HCT116 (cell line): ENCODE results near the gene KRTAP20-2. TPM values are rescaled to one million over a fixed set of nuclear protein-coding genes. Genes with fewer than 3 reads are reported as not detected.

Experiments
- ATAC-seq: fragments of 200-7000 bp; cut with Tn5 transposase; 2 replicates; pipeline ENCODE4 v1.9.1; 2020; ENCODE audit warnings: mild to moderate bottlenecking, moderate library complexity
- BruUV-seq: library from RNA; stranded (reverse); fragments of 400-500 nt; replicated peaks from 2 replicates; lab custom pipeline; 2021; lab: Mats Ljungman, UMichigan
- CTCF ChIA-PET: fragments of 300-600 bp; sonication (Branson Sonifier 250); formaldehyde crosslinking; loops from one replicate; lab custom pipeline; 2021; ENCODE audit warnings: antibody characterized with exemption; lab: Charles Lee
- POLR2A ChIA-PET: fragments of 300-600, 350-600 bp; sonication (Branson Sonifier 250); formaldehyde crosslinking; loops from one replicate; lab custom pipeline; 2021; ENCODE audit warnings: antibody characterized with exemption; lab: Charles Lee
- RAD21 ChIA-PET, 2 experiments: fragments of 300-600 bp; sonication (Branson Sonifier 250); formaldehyde crosslinking; loops; one replicate each; lab custom pipeline; 2023; ENCODE audit warnings: low total read pairs in 2 of 2; ENCODE audit not compliant: uncharacterized antibody in 2 of 2, unreplicated experiment in 2 of 2, low non-redundant PET in 1 of 2; lab: Charles Lee
- DNase-seq: peaks from one replicate; pipeline ENCODE4 v3.0.0-alpha.2; 2010; ENCODE audit warnings: low read depth, low spot score
- H2AFZ ChIP-seq: fragments of 200-600 bp; shearing (Covaris generic), sonication (generic); 2 replicates; pipeline ENCODE4 v1.6.1; 2017; ENCODE audit warnings: low read depth, mixed run types, mixed read lengths, antibody characterized with exemption, low read length; ENCODE audit not compliant: poor library complexity, severe bottlenecking
- H3K27ac ChIP-seq: 2 replicates; pipeline ENCODE4 v1.5.1; 2012; ENCODE audit warnings: low read depth, low read length
- H3K27me3 ChIP-seq: fragments of 200-600 bp; sonication (generic); 2 replicates; pipeline ENCODE4 v1.6.1; 2016; ENCODE audit warnings: mixed run types, low read length, mixed read lengths; ENCODE audit not compliant: insufficient read depth
- H3K36me3 ChIP-seq, 2 experiments: fragments of 200-500 bp in 1 of 2; fragments of 200-600 bp in 1 of 2; sonication (Bioruptor generic) in 1 of 2; sonication (generic) in 1 of 2; 2 replicates each; pipeline versions ENCODE4 v1.5.1 to v1.6.1; 2014 to 2016; ENCODE audit warnings: low read length in 2 of 2, inconsistent platforms in 1 of 2, mixed read lengths in 1 of 2, mixed run types in 1 of 2; ENCODE audit not compliant: insufficient read depth in 2 of 2, control insufficient read depth in 1 of 2
- H3K4me1 ChIP-seq, 2 experiments: fragments of 200-600 bp in 1 of 2; sonication (generic) in 1 of 2; 2 replicates each; pipeline versions ENCODE4 v1.5.1 to v1.6.1; 2012 to 2017; ENCODE audit warnings: low read length in 2 of 2, inconsistent platforms in 1 of 2, mild to moderate bottlenecking in 1 of 2, mixed read lengths in 1 of 2, mixed run types in 1 of 2, moderate library complexity in 1 of 2; ENCODE audit not compliant: insufficient read depth in 2 of 2, control insufficient read depth in 1 of 2
- H3K4me2 ChIP-seq: fragments of 200-600 bp; sonication (generic); 2 replicates; pipeline ENCODE4 v1.6.1; 2017; ENCODE audit warnings: mixed run types, low read length, mixed read lengths
- H3K4me3 ChIP-seq, 2 experiments: fragments of 200-600 bp in 1 of 2; sonication (generic) in 1 of 2; replicated peaks in 1 of 2; 2 replicates each; pipeline ENCODE4 v1.5.1; 2011 to 2016; ENCODE audit warnings: low read length in 2 of 2, control low read depth in 1 of 2, low read depth in 1 of 2, mild to moderate bottlenecking in 1 of 2, mixed read lengths in 1 of 2, mixed run types in 1 of 2
- H3K79me2 ChIP-seq: fragments of 200-600 bp; sonication (generic); 2 replicates; pipeline ENCODE4 v1.6.1; 2017; ENCODE audit warnings: mild to moderate bottlenecking, mixed run types, low read length, moderate library complexity, mixed read lengths; ENCODE audit not compliant: insufficient read depth
- H3K9ac ChIP-seq: fragments of 200-600 bp; sonication (generic); 2 replicates; pipeline ENCODE4 v1.6.1; 2016; ENCODE audit warnings: low read length, mixed read lengths
- H3K9me2 ChIP-seq: fragments of 200-600 bp; sonication (generic), shearing (Covaris generic); 2 replicates; pipeline ENCODE4 v1.6.1; 2017; ENCODE audit warnings: mixed run types, mild to moderate bottlenecking, moderate library complexity; ENCODE audit not compliant: insufficient read depth
- H3K9me3 ChIP-seq, 2 experiments: fragments of 200-500 bp in 1 of 2; fragments of 200-600 bp in 1 of 2; sonication (Bioruptor generic) in 1 of 2; sonication (generic) in 1 of 2; 2 replicates each; pipeline ENCODE4 v1.6.1; 2014 to 2017; ENCODE audit warnings: low read length in 2 of 2, mixed read lengths in 2 of 2, inconsistent platforms in 1 of 2, low read depth in 1 of 2, mild to moderate bottlenecking in 1 of 2, mixed run types in 1 of 2, moderate library complexity in 1 of 2; ENCODE audit not compliant: control insufficient read depth in 1 of 2, insufficient read depth in 1 of 2
- H4K20me1 ChIP-seq: fragments of 200-600 bp; sonication (generic), shearing (Covaris generic); 2 replicates; pipeline ENCODE4 v1.6.1; 2017; ENCODE audit warnings: mixed run types, mild to moderate bottlenecking, moderate library complexity; ENCODE audit not compliant: insufficient read depth
- CBX3 ChIP-seq: IDR thresholded peaks from 2 replicates; pipeline ENCODE4 v1.6.1; 2012; ENCODE audit warnings: low read depth
- CEBPB ChIP-seq: IDR thresholded peaks from 2 replicates; pipeline ENCODE4 v1.6.1; 2012; ENCODE audit warnings: low read depth
- EGR1 ChIP-seq: IDR thresholded peaks from 2 replicates; pipeline ENCODE4 v1.6.1; 2012; ENCODE audit warnings: low read depth
- ELF1 ChIP-seq: IDR thresholded peaks from 2 replicates; pipeline ENCODE4 v1.6.1; 2012; ENCODE audit warnings: low read depth, borderline replicate concordance
- EZH2 ChIP-seq: fragments of 200-600 bp; sonication (generic); IDR thresholded peaks from 2 replicates; pipeline ENCODE4 v1.6.1; 2017; ENCODE audit warnings: antibody characterized with exemption, mixed run types
- EZH2phosphoT487 ChIP-seq: fragments of 200-600 bp; IDR thresholded peaks from 2 replicates; pipeline ENCODE4 v1.6.1; 2018; ENCODE audit warnings: antibody characterized with exemption, borderline replicate concordance
- FOSL1 ChIP-seq: IDR thresholded peaks from 2 replicates; pipeline ENCODE4 v1.6.1; 2012; ENCODE audit warnings: low read depth
- JUND ChIP-seq: IDR thresholded peaks from 2 replicates; pipeline ENCODE4 v1.6.1; 2012
- MAX ChIP-seq: IDR thresholded peaks from 2 replicates; pipeline ENCODE4 v1.6.1; 2012
- POLR2AphosphoS5 ChIP-seq: IDR thresholded peaks from 2 replicates; pipeline ENCODE4 v1.6.1; 2011; ENCODE audit warnings: mild to moderate bottlenecking, low read depth, low read length, moderate library complexity
- SIN3A ChIP-seq: IDR thresholded peaks from 2 replicates; pipeline ENCODE4 v1.6.1; 2012; ENCODE audit warnings: low read depth
- SP1 ChIP-seq: IDR thresholded peaks from 2 replicates; pipeline ENCODE4 v1.6.1; 2012; ENCODE audit warnings: low read depth
- TCF7L2 ChIP-seq: IDR thresholded peaks from 2 replicates; pipeline ENCODE4 v1.7.0; 2011; ENCODE audit warnings: borderline replicate concordance, inconsistent platforms; ENCODE audit not compliant: insufficient read depth, insufficient read length; ENCODE audit errors: extremely low read depth
- YY1 ChIP-seq: IDR thresholded peaks from 2 replicates; pipeline ENCODE4 v1.6.1; 2011; ENCODE audit warnings: low read length, low read depth, moderate library complexity, mild to moderate bottlenecking; ENCODE audit not compliant: insufficient replicate concordance; ENCODE audit errors: extremely low read depth
- ZFX ChIP-seq: fragments of 450-650 bp; IDR thresholded peaks from 2 replicates; pipeline ENCODE4 v1.6.1; 2017
- ZNF274 ChIP-seq: fragments of 200-500 bp; sonication (Bioruptor generic); IDR thresholded peaks from 2 replicates; pipeline ENCODE4 v1.6.1; 2014; ENCODE audit warnings: mild to moderate bottlenecking, low read depth, low read length, inconsistent platforms
- intact Hi-C: fragments of 100-400 bp; cut with micrococcal nuclease; formaldehyde crosslinking; loops from 2 replicates; pipeline ENCODE4 v1.10.0; 2022
- total RNA-seq: library from RNA; stranded (reverse); gene quantifications from one replicate; pipeline ENCODE4 v1.2.1, GENCODE V29; 2021; ENCODE audit not compliant: unreplicated experiment

KRTAP20-2 gene
- total RNA-seq, 1 experiment from 2014 or later, result not detected

DNA sequence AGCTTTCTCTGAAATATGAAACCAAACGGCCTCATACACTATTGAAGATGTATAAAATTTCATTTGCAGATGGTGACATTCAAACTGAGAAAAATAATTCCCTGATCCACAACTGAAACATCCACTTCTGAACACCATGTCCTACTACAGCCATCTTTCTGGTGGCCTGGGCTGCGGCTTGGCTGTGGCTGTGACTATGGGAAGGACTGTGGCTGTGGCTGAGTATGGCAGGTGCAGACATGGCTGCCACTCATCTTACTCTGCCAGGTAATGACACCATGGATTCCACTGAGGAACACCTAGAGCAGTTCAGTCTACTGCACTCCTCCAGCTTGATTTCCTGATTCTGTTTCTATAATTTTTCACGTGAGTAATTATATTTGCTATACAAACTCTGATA lies 14.5 kb upstream of the KRTAP20-2 start, which contains the start of gene KRTAP20-4:
Gene KRTAP20-4 (plus strand): TSS at position 106 of the 400 bp plus-strand sequence.
- H3K4me3 ChIP-seq, result no peak within 1 kb of the TSS
- H3K9me3 ChIP-seq, result peaks cover 14 to 22% of the 10 kb centered on the region in 2 experiments; a peak in 2 of 4 replicates
- no peak for ATAC-seq
- no peaks in the 10 kb centered on the region for H3K79me2 ChIP-seq
- no peaks in the 10 kb centered on the region for H4K20me1 ChIP-seq
- H3K27ac ChIP-seq, result no peak within 1 kb of the TSS
- CTCF ChIA-PET, result no interaction called here
- H3K4me2 ChIP-seq, result no peak within 1 kb of the TSS
- no peaks in the 10 kb centered on the region for H3K4me1 ChIP-seq
- no TSS peak for BruUV-seq
- TF ChIP-seq FOSL1 (no peak), YY1 (no peak), EZH2 (no peak), MAX (no peak), SIN3A (no peak), ZFX (no peak), CBX3 (no peak)
- TF ChIP-seq, all 23 proteins: peak for 0
- Histone ChIP-seq H3K36me3 (no peaks in the 10 kb centered on the region), H3K9ac (no peak within 1 kb of the TSS), H2AFZ (no peak within 1 kb of the TSS), H3K9me2 (no peaks in the 10 kb centered on the region), H3K27me3 (no peaks in the 10 kb centered on the region)
- intact Hi-C loops, result no loop called here
- DNase-seq, result no peak
- RAD21 ChIA-PET, result no interaction called here
- POLR2A ChIA-PET, result no interaction called here

GRCh38 chr21:30623362-30623761 lies 11.6 kb upstream of the KRTAP20-2 start:
- DNase-seq, result no peak
- Histone ChIP-seq H3K9me2 (no peaks in the 10 kb centered on the region), H3K4me2 (no peak overlapping the region), H3K27me3 (no peaks in the 10 kb centered on the region), H3K36me3 (no peaks in the 10 kb centered on the region), H3K9me3 (peaks cover 7 to 22% of the 10 kb centered on the region in 2 experiments; a peak in 2 of 4 replicates), H3K79me2 (no peaks in the 10 kb centered on the region), H4K20me1 (no peaks in the 10 kb centered on the region), H3K4me3 (no peak overlapping the region), H3K4me1 (no peaks in the 10 kb centered on the region), H3K9ac (no peak overlapping the region), H3K27ac (no peak overlapping the region), H2AFZ (no peak overlapping the region)
- ATAC-seq, result no peak
- BruUV-seq, result no TSS peak
- ChIA-PET RAD21 (no interaction called here), POLR2A (no interaction called here), CTCF (no interaction called here)
- intact Hi-C loops, result no loop called here
- TF ChIP-seq FOSL1, result no peak
- TF ChIP-seq TCF7L2, result no peak
- no peak for TF ChIP-seq MAX
- TF ChIP-seq SP1, result no peak
- TF ChIP-seq EZH2phosphoT487, result no peak
- no peak for TF ChIP-seq ELF1
- no peak for TF ChIP-seq EGR1
- no peak for TF ChIP-seq CEBPB
- TF ChIP-seq ZNF274, result no peak
- no peak for TF ChIP-seq POLR2AphosphoS5
- no peak for TF ChIP-seq JUND
